Right renal cortex interstitium (tissue), 3 donors: Measurements from ENCODE around the gene SLC4A1AP. TPM values are rescaled to one million over a fixed set of nuclear protein-coding genes. Genes with fewer than 3 reads are reported as not detected.

Source experiments
- DNase-seq, 3 donors: peaks; one replicate each; pipeline ENCODE4 v3.0.0-alpha.2; 2013; ENCODE audit warnings: low read depth in 3 of 3, low spot score in 2 of 3
- polyA plus RNA-seq, 3 donors: library from polyadenylated mRNA; unstranded; fragments of 120-200 nt; gene quantifications; one replicate each; pipeline ENCODE4 v1.2.1, GENCODE V29; 2013; ENCODE audit not compliant: insufficient read length in 3 of 3

SLC4A1AP gene
- polyA plus RNA-seq, 3 donors = 32.5 to 33.6 (median 33.6) TPM

- no peak for DNase-seq
Measured at GRCh38 chr2:27716301-27717069, 52.8 kb downstream of the SLC4A1AP start.

- no peak for DNase-seq
Measured at GRCh38 chr2:27717070-27717795, 53.5 kb downstream of the SLC4A1AP start.

- no peak for DNase-seq
Measured at GRCh38 chr2:27720004-27720551, 56.4 kb downstream of the SLC4A1AP start.

- DNase-seq = no peak
Measured at GRCh38 chr2:27721335-27721734, 57.6 kb downstream of the SLC4A1AP start.

GRCh38 chr2:27721884-27722485 lies 58.3 kb downstream of the SLC4A1AP start:
- no peak for DNase-seq

- no peak for DNase-seq
Measured at GRCh38 chr2:27723372-27724144, 59.9 kb downstream of the SLC4A1AP start.

- no peak for DNase-seq
Measured at GRCh38 chr2:27724191-27724590, 60.5 kb downstream of the SLC4A1AP start.

GRCh38 chr2:27724905-27725701 lies 61.4 kb downstream of the SLC4A1AP start:
- no peak for DNase-seq

- DNase-seq = no peak
Measured at GRCh38 chr2:27727257-27727656, 63.6 kb downstream of the SLC4A1AP start.

GRCh38 chr2:27728081-27728858 lies 64.6 kb downstream of the SLC4A1AP start:
- DNase-seq = no peak

- peak in 1 of 3 donors; percentile 70 for DNase-seq
Measured at GRCh38 chr2:27729198-27729597, 65.5 kb downstream of the SLC4A1AP start.

- no peak for DNase-seq
Measured at GRCh38 chr2:27729614-27730013, 65.9 kb downstream of the SLC4A1AP start.

- DNase-seq = no peak
Measured at GRCh38 chr2:27730261-27730662, 66.6 kb downstream of the SLC4A1AP start.

- no peak for DNase-seq
Measured at GRCh38 chr2:27730980-27731691, 67.4 kb downstream of the SLC4A1AP start.

GRCh38 chr2:27734305-27734704 lies 70.6 kb downstream of the SLC4A1AP start:
- DNase-seq = no peak

GRCh38 chr2:27735263-27735904 lies 71.7 kb downstream of the SLC4A1AP start:
- DNase-seq = no peak

- DNase-seq = no peak
Measured at GRCh38 chr2:27736031-27736889, 72.6 kb downstream of the SLC4A1AP start.
